Measurements from ENCODE around the gene GSTO2.

The GSTO2 gene

GRCh38 chr10:104328896-104329710 is 60.1 kb downstream of the GSTO2 start:
- DNase-seq = peak; percentile 77

DNA sequence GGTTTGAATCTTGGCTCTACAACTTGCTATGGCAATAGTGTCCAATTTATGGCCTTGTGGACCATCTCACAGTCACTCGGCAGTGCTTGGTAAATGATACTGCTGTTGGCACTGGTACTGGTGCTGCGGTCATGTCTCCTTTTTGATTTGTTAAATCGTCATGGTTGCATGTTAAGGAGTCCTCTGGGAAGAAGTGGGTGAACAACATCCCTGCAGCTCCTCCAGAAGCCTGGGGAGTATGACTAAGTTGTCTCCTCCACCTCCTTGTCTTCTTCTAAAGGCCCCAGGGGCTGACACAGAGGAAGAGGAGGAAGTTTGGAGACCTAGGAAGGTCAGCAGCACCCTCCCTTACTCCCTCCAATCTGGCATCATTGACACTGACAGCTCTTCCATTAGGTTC is 60.8 kb downstream of the GSTO2 start:
- DNase-seq = no peak

- DNase-seq = no peak
Observed at GRCh38 chr10:104330168-104331110, 61.5 kb downstream of the GSTO2 start.

- DNase-seq = no peak
Observed at GRCh38 chr10:104331208-104331838, 62.3 kb downstream of the GSTO2 start.

DNA sequence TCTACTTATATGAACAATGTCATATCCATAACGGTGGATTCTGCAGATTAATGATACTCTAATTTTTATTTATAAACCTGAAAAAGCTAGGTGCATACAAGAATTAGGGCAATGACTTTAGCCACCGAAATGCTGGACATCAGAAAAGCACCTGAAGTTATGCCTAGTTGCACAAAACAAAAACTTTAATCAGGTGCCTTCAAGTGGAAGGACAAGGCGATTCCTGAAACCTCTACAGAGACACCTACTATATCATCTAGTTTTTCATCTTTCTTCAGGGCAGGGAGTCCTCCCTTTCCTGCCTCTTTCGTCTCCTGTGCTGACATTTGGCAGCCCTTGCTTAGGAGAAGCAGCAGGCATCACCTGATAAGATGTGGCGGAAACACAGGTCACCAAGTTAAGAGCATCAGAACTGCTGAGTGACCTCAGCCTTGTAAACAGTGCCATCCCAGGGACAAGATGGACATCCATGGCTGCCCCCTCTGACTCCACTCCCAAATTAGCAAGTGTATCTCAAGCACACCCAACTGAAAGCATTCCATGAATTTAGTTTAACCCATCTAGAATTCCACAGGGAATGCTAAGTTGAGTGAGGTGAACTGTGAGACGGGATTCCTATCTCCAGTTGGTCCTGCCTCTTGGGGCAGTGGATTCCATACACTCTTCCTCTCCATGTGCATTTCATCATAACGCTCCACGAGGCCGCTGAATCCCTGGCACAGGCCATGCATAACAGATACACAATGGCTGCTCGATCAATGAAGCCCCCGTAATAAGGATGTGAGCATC is 63.5 kb downstream of the GSTO2 start:
- DNase-seq = no peak

- DNase-seq = peak; percentile 78
Observed at GRCh38 chr10:104333032-104333727, 64.2 kb downstream of the GSTO2 start.

GRCh38 chr10:104333728-104334373 is 64.9 kb downstream of the GSTO2 start:
- no peak for DNase-seq

GRCh38 chr10:104334561-104334960 is 65.6 kb downstream of the GSTO2 start:
- no peak for DNase-seq

- no peak for DNase-seq
Observed at GRCh38 chr10:104334965-104335650, 66.1 kb downstream of the GSTO2 start.

GRCh38 chr10:104336821-104337467 is 68.0 kb downstream of the GSTO2 start:
- DNase-seq = no peak

GRCh38 chr10:104337521-104337984 is 68.6 kb downstream of the GSTO2 start:
- peak; percentile 45 for DNase-seq

DNA sequence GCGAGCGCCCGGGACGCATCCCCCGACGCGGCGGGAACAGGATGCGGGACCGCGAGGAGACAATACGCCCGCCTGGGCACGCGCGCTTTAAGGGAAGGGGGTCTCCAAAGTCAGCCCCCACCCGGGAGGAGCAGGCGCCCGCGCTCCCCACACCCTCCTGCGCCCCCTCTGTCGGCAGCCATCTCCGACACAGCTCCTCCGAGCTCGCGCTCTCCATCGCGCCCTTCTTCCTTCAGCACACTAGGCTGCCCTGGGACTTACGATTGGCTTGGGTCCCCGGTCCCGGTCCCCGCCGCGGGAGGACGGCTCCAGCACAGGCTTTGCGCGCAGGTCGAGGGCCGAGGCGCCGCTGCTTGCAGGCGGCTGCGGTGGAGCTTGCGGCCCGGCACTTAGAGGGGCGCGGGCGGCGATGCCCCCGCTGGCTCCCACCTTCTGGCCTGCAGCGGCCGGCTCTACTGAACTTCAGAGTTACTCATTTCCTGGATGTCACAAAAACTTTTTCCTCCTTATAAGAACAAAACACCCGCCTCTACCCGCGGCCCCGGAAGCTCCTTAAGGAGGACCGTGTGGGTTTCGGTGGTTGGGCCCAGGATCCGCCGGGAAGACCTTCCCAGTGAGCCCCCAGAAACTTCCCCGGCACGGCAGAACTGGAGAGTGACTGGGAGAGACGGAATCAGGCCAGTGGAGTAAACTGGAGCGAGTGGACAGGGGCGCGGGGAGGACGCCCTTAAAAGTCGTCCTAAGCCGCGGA is 69.2 kb downstream of the GSTO2 start, which contains the start of gene ITPRIP:
Gene ITPRIP, minus strand, starts transcription at position 481 of the 751 bp plus-strand sequence. CDS start 22,414 bp downstream, outside the sequence.
- peak; percentile 77 for DNase-seq

DNA sequence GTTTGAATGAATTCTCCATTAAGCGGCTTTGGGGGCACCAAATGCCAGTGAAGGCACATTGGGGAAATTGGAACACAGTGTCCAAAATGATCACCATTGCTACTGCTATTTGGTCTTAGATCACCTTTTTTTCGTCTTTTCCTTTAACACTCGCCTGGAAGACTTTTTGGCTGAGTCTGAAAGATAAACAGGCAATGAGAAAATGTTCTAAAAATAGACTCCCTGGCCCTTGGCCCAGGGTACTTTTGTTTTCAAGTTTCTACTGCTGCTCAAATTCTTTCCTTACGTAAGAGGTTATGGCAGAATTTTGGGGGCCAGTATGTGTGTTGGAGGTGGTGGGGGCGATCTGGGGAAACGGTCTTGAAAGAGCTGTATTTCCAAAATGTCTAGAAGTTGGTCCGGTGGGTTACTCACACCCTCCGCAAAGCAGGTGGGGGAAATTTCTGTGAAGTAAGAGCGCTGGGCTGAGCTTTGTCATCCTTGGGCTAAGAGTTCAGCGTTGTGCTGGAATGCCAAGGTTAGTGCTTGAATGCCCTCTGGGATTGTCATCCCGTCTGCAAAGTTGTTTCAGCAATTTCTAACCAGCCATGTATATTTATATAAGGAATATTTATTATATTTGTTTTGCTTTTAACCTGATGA is 70.6 kb downstream of the GSTO2 start:
- no peak for DNase-seq

- DNase-seq = no peak
Observed at GRCh38 chr10:104340111-104340526, 71.1 kb downstream of the GSTO2 start.

DNA sequence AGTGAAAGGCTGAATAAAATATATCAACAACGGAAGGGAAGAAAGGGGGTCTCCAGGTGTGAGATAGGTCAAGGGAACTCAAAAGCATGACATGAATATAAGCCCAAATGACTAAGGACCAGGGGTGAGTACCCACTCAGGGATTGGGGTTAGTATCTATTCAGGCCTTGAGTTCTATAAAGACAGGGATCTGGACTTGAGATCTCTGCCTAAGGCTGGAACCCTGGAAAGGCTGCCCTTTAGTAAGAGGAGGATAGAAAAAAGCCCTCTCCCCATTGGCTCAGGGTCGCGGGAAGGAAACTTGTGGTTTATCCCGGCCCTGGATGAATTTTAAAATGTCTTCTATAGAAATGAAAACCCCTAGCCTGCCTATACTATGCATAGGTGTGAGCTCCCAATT is 71.7 kb downstream of the GSTO2 start:
- no peak for DNase-seq

GRCh38 chr10:104342941-104343411 is 74.0 kb downstream of the GSTO2 start:
- no peak for DNase-seq

DNA sequence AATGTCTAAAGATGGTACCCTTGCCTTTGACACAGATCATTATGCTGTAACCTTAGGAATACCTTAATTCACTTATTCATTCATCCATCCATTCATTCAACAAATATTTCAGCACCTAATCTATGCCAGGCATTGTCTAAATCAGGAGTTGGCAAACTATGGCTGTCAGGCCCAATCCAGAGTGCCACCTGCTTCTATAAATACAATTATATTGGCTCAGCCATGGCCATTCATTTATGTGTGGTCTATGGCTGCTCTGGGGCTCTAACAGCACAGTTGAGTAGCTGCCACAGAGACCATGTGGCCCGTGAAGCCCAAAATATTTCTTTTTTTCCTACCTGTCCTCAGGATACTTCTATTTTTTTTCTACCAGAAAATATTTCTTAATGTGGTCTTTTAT is 75.2 kb downstream of the GSTO2 start:
- DNase-seq = no peak

DNA sequence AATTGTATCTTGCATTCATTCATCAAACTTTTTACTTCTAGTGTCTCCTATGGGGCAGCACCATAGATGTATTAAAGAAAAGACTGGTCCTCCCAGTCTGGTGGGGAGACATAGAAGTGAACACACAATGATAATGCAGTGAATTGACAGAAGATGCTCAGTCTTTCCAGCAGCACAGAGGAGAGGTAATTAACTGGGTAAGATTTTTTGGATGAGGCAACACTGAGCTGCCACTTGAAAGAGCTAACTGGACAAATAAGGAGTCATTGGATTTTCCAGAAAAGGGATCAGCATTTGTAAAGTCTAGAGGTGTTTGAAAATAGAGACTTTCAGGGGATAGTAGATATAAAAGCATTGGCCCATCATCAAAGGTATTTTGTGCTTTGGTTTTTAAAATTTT is 76.5 kb downstream of the GSTO2 start:
- DNase-seq = no peak

Data from CD4-positive, alpha-beta T cell treated with Interleukin-21 for 1 hour (primary cell).